ENCODE measurements around the gene NRXN3.

- TF ChIP-seq ELK4 (IDR thresholded peaks at IDR 0.05; ENCODE audit: borderline replicate concordance, low read depth, low read length) (no peak), CTCF (tag by site-specific recombination; IDR thresholded peaks at IDR 0.05) (no peak), ZNF776 (tag by site-specific recombination; IDR thresholded peaks at IDR 0.05; ENCODE audit: borderline replicate concordance) (no peak), ZNF600 (tag by site-specific recombination; IDR thresholded peaks at IDR 0.05) (no peak), ZNF530 (tag by site-specific recombination; IDR thresholded peaks at IDR 0.05; ENCODE audit: low read depth) (no peak), ZBTB7A (tag by site-specific recombination; IDR thresholded peaks at IDR 0.05; ENCODE audit: low read depth) (no peak), HOXC10 (CRISPR knock-in tag; IDR thresholded peaks at IDR 0.05) (no peak), ZNF645 (tag by site-specific recombination; IDR thresholded peaks at IDR 0.05) (no peak)
These were observed 1164.1 kb downstream of the NRXN3 start for GRCh38 chr14:79334272-79334671.
